ENCODE results near the gene CFAP100. TPM values are rescaled to one million over a fixed set of nuclear protein-coding genes. Genes with fewer than 3 reads are reported as not detected.

The CFAP100 gene
- total RNA-seq, 1 experiment from 2014 or later, result not detected

- Histone ChIP-seq H3F3A (ENCODE audit: low read length, unreplicated experiment) (no peaks in the 10 kb centered on the region), H2AFZ (ENCODE audit: low read length) (no peak overlapping the region), H3K4me1 (ENCODE audit: insufficient read depth, low read length) (no peaks in the 10 kb centered on the region), H3K36me3 (ENCODE audit: low read depth, low read length) (no peaks in the 10 kb centered on the region), H3K4me2 (ENCODE audit: low read length) (no peak overlapping the region), H3K27ac (ENCODE audit: low read length) (no peak overlapping the region), H3K9me2 (replicated peaks; ENCODE audit: low read length) (no peaks in the 10 kb centered on the region), H4K20me1 (ENCODE audit: low read length) (no peaks in the 10 kb centered on the region), H3K27me3 (ENCODE audit: low read length) (no peaks in the 10 kb centered on the region), H3K79me2 (ENCODE audit: low read length) (no peaks in the 10 kb centered on the region), H3K9me3 (ENCODE audit: low read length) (no peaks in the 10 kb centered on the region), H3K4me3 (ENCODE audit: low read length) (no peak overlapping the region), H3K9ac (ENCODE audit: low read length) (no peak overlapping the region)
- DNase-seq (no peak), ATAC-seq (no peak)
- ChIA-PET POLR2A (ENCODE audit: unreplicated experiment) (no interaction called here), CTCF (no interaction called here)
- BruUV-seq (replicated peaks), result no TSS peak
- TF ChIP-seq EZH2phosphoT487 (IDR thresholded peaks at IDR 0.05; ENCODE audit: borderline replicate concordance, low read length) (no peak), CTCF (conservative IDR thresholded peaks at IDR 0.05; ENCODE audit: low read depth, low read length) (no peak), EZH2 (IDR thresholded peaks at IDR 0.05; ENCODE audit: low read length, unreplicated experiment) (no peak)
- intact Hi-C loops (cut with micrococcal nuclease), result no loop called here
These were observed 44.9 kb upstream of the CFAP100 start for GRCh38 chr3:126349611-126350501.

- POLR2A ChIA-PET (ENCODE audit: unreplicated experiment), result no interaction called here
- ATAC-seq (no peak), DNase-seq (no peak)
- TF ChIP-seq EZH2 (IDR thresholded peaks at IDR 0.05; ENCODE audit: low read length, unreplicated experiment), result no peak
- TF ChIP-seq CTCF (conservative IDR thresholded peaks at IDR 0.05; ENCODE audit: low read depth, low read length), result no peak
- TF ChIP-seq EZH2phosphoT487 (IDR thresholded peaks at IDR 0.05; ENCODE audit: borderline replicate concordance, low read length), result no peak
- intact Hi-C loops (cut with micrococcal nuclease), result no loop called here
- H3K36me3 ChIP-seq (ENCODE audit: low read depth, low read length), result no peaks in the 10 kb centered on the region
- H3K4me1 ChIP-seq (ENCODE audit: insufficient read depth, low read length), result no peaks in the 10 kb centered on the region
- no peaks in the 10 kb centered on the region for H3K9me2 ChIP-seq (replicated peaks; ENCODE audit: low read length)
- no peak overlapping the region for H2AFZ ChIP-seq (ENCODE audit: low read length)
- no TSS peak for BruUV-seq (replicated peaks)
- no peaks in the 10 kb centered on the region for H3F3A ChIP-seq (ENCODE audit: low read length, unreplicated experiment)
- no peak overlapping the region for H3K4me3 ChIP-seq (ENCODE audit: low read length)
- no peak overlapping the region for H3K9ac ChIP-seq (ENCODE audit: low read length)
- no peaks in the 10 kb centered on the region for H3K9me3 ChIP-seq (ENCODE audit: low read length)
- no peaks in the 10 kb centered on the region for H4K20me1 ChIP-seq (ENCODE audit: low read length)
- H3K27me3 ChIP-seq (ENCODE audit: low read length), result peaks cover 4% of the 10 kb centered on the region; the same call in 1 of the 2 replicates
- H3K4me2 ChIP-seq (ENCODE audit: low read length), result no peak overlapping the region
- H3K79me2 ChIP-seq (ENCODE audit: low read length), result no peaks in the 10 kb centered on the region
- H3K27ac ChIP-seq (ENCODE audit: low read length), result no peak overlapping the region
- CTCF ChIA-PET, result interaction anchor here (0.6 kb wide), 1 partner anchor 76 kb away, joined by 3 read pairs; no protein-coding TSS in a partner anchor
These were observed 44.1 kb upstream of the CFAP100 start for GRCh38 chr3:126350502-126351085.

All from PC-3 (cell line).